Ovary (tissue), 3 donors: ENCODE results near the gene FIGN.

Experiments used
- POLR2A ChIP-seq: fragments of 450-650 bp; IDR thresholded peaks from one replicate; pipeline ENCODE4 v1.6.1; 2017; ENCODE audit warnings: antibody characterized with exemption, mild to moderate bottlenecking, moderate library complexity
- TF ChIP-seq, protein P1 (sequence below), 3 donors: fragments of 450-650 bp in 2 of 3; fragments of 200-600 bp in 1 of 3; IDR thresholded peaks; one replicate each; pipeline versions ENCODE4 v1.5.1 to v1.8.0; 2016 to 2022; ENCODE audit warnings: antibody characterized with exemption in 3 of 3, mild to moderate bottlenecking in 1 of 3
- donor health status: DM: no; HTN: no; CAD: no.

DNA sequence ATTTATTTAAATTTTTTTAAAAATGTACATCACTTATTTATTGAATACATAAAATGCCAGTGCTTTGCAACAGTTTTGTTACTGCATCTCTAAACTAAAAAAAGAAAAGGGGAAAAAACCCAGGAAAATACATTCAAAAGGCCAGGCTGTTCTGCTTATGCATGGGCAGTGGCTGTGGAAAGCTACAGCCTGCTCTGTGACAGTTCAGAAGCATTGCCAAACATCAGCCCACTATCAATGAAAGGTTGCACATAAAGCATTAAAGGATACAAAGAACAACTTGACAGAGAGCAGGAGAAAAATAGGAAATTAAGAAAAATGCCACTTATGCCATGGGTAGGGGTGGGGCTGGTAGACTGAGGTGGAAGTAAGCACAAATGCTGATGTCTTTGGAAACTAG is 128.2 kb downstream of the FIGN start:
- TF ChIP-seq, protein P1, sequence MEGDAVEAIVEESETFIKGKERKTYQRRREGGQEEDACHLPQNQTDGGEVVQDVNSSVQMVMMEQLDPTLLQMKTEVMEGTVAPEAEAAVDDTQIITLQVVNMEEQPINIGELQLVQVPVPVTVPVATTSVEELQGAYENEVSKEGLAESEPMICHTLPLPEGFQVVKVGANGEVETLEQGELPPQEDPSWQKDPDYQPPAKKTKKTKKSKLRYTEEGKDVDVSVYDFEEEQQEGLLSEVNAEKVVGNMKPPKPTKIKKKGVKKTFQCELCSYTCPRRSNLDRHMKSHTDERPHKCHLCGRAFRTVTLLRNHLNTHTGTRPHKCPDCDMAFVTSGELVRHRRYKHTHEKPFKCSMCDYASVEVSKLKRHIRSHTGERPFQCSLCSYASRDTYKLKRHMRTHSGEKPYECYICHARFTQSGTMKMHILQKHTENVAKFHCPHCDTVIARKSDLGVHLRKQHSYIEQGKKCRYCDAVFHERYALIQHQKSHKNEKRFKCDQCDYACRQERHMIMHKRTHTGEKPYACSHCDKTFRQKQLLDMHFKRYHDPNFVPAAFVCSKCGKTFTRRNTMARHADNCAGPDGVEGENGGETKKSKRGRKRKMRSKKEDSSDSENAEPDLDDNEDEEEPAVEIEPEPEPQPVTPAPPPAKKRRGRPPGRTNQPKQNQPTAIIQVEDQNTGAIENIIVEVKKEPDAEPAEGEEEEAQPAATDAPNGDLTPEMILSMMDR (IDR thresholded peaks at IDR 0.05): no peak
- TF ChIP-seq POLR2A: no peak
